Neural cell (in vitro differentiated cells): Measurements from ENCODE around the gene IGF1R. TPM values are rescaled to one million over a fixed set of nuclear protein-coding genes. Genes with fewer than 3 reads are reported as not detected.

ENCODE experiments used
- H2AFZ ChIP-seq: fragments of 200-600, 300-800 bp; sonication (generic), shearing (Covaris generic); 2 replicates; pipeline ENCODE4 v1.6.0; 2014; ENCODE audit warnings: low read depth, mild to moderate bottlenecking, antibody characterized with exemption, low read length, moderate library complexity
- H3F3A ChIP-seq: fragments of 200-600 bp; shearing (Covaris generic); 2 replicates; pipeline ENCODE4 v1.6.1; 2016; ENCODE audit warnings: mild to moderate bottlenecking, moderate library complexity, mixed read lengths, antibody characterized with exemption, low read length; ENCODE audit not compliant: insufficient read depth, poor library complexity, severe bottlenecking
- H3K27ac ChIP-seq: fragments of 200-600, 300-800 bp; sonication (generic), shearing (Covaris generic); 2 replicates; pipeline ENCODE4 v1.5.1; 2014; ENCODE audit warnings: mild to moderate bottlenecking, low read length, moderate library complexity
- H3K27me3 ChIP-seq: fragments of 300-800, 200-600 bp; sonication (generic), shearing (Covaris generic); 2 replicates; pipeline ENCODE4 v1.6.0; 2014; ENCODE audit warnings: mild to moderate bottlenecking, low read depth, low read length, moderate library complexity; ENCODE audit not compliant: insufficient read depth
- H3K36me3 ChIP-seq: fragments of 300-800, 200-600 bp; sonication (generic), shearing (Covaris generic); 2 replicates; pipeline ENCODE4 v1.5.1; 2014; ENCODE audit warnings: mild to moderate bottlenecking, antibody characterized with exemption, low read length, moderate library complexity; ENCODE audit not compliant: insufficient read depth
- H3K4me2 ChIP-seq: fragments of 300-800, 200-600 bp; sonication (generic), shearing (Covaris generic); 2 replicates; pipeline ENCODE4 v1.6.0; 2014; ENCODE audit warnings: mild to moderate bottlenecking, low read length
- H3K4me3 ChIP-seq: fragments of 300-800, 200-600 bp; sonication (generic), shearing (Covaris generic); 2 replicates; pipeline ENCODE4 v1.5.1; 2014; ENCODE audit warnings: mild to moderate bottlenecking, low read length, moderate library complexity
- H3K79me2 ChIP-seq: fragments of 200-600 bp; shearing (Covaris generic); replicated peaks from 2 replicates; pipeline ENCODE4 v1.6.0; 2014; ENCODE audit warnings: mild to moderate bottlenecking, low read length, moderate library complexity; ENCODE audit not compliant: insufficient read depth
- H3K9ac ChIP-seq: fragments of 300-800, 200-600 bp; sonication (generic), shearing (Covaris generic); 2 replicates; pipeline ENCODE4 v1.6.1; 2016; ENCODE audit warnings: mild to moderate bottlenecking, low read length, mixed read lengths
- H3K9me2 ChIP-seq: fragments of 200-600 bp; shearing (Covaris generic); 2 replicates; pipeline ENCODE4 v1.6.1; 2016; ENCODE audit warnings: mild to moderate bottlenecking, low read length, mixed read lengths; ENCODE audit not compliant: insufficient read depth
- H3K9me3 ChIP-seq: fragments of 200-600, 300-800 bp; sonication (generic), shearing (Covaris generic); 2 replicates; pipeline ENCODE4 v1.6.1; 2016; ENCODE audit warnings: mild to moderate bottlenecking, mixed run types, low read length, moderate library complexity, mixed read lengths
- H4K20me1 ChIP-seq: fragments of 200-600 bp; shearing (Covaris generic); 2 replicates; pipeline ENCODE4 v1.6.1; 2016; ENCODE audit warnings: mild to moderate bottlenecking, mixed run types; ENCODE audit not compliant: insufficient read depth
- CTCF ChIP-seq: fragments of 450-650 bp; IDR thresholded peaks from 2 replicates; pipeline ENCODE4 v1.5.1; 2014; ENCODE audit warnings: antibody characterized with exemption, mild to moderate bottlenecking, moderate library complexity; ENCODE audit not compliant: poor library complexity, severe bottlenecking
- EP300 ChIP-seq: fragments of 450-650 bp; conservative IDR thresholded peaks from 2 replicates; pipeline ENCODE4 v1.6.1; 2014; ENCODE audit warnings: antibody characterized with exemption, mild to moderate bottlenecking, moderate library complexity; ENCODE audit not compliant: poor library complexity, severe bottlenecking
- EZH2 ChIP-seq: fragments of 200-600, 300-800 bp; shearing (Covaris generic), sonication (generic); IDR thresholded peaks from 2 replicates; pipeline ENCODE4 v1.6.1; 2014; ENCODE audit warnings: antibody characterized with exemption, low read length, borderline replicate concordance, mild to moderate bottlenecking; ENCODE audit not compliant: insufficient read depth, poor library complexity, severe bottlenecking
- MXI1 ChIP-seq: fragments of 450-650 bp; conservative IDR thresholded peaks from 2 replicates; pipeline ENCODE4 v1.6.1; 2014; ENCODE audit warnings: antibody characterized with exemption, mild to moderate bottlenecking; ENCODE audit not compliant: poor library complexity, severe bottlenecking
- POLR2AphosphoS5 ChIP-seq: IDR thresholded peaks from 2 replicates; pipeline ENCODE4 v1.6.1; 2012
- RAD21 ChIP-seq: fragments of 450-650 bp; conservative IDR thresholded peaks from 2 replicates; pipeline ENCODE4 v1.6.1; 2014; ENCODE audit warnings: antibody characterized with exemption, mild to moderate bottlenecking, moderate library complexity
- REST ChIP-seq: IDR thresholded peaks from 2 replicates; pipeline ENCODE4 v1.6.1; 2012; ENCODE audit warnings: borderline replicate concordance
- SMC3 ChIP-seq: fragments of 450-650 bp; conservative IDR thresholded peaks from 2 replicates; pipeline ENCODE4 v1.6.1; 2014; ENCODE audit warnings: antibody characterized with exemption, mild to moderate bottlenecking, moderate library complexity; ENCODE audit not compliant: poor library complexity
- TAF1 ChIP-seq: IDR thresholded peaks from 2 replicates; pipeline ENCODE4 v1.6.1; 2012; ENCODE audit warnings: low read depth
- polyA plus RNA-seq: library from polyadenylated mRNA; depleted of rRNA; stranded (reverse); fragments of >200 nt; gene quantifications from 2 replicates; pipeline ENCODE4 v1.2.3, GENCODE V29; 2014

The IGF1R gene
- polyA plus RNA-seq, 1 donor from 2014 or later: 10.9 TPM

GRCh38 chr15:98657721-98658120 is 9.4 kb downstream of the IGF1R start:
- Histone ChIP-seq H3K27me3 (no peaks in the 10 kb centered on the region), H2AFZ (no peak overlapping the region), H3K4me3 (no peak overlapping the region), H3K27ac (no peak overlapping the region), H3K9ac (no peak overlapping the region), H3K9me3 (no peaks in the 10 kb centered on the region), H4K20me1 (peaks cover 7% of the 10 kb centered on the region), H3K4me2 (no peak overlapping the region), H3K9me2 (no peaks in the 10 kb centered on the region), H3F3A (no peaks in the 10 kb centered on the region), H3K36me3 (no peaks in the 10 kb centered on the region), H3K79me2 (peaks cover 99% of the 10 kb centered on the region)
- TF ChIP-seq MXI1 (no peak), POLR2AphosphoS5 (no peak), EP300 (no peak), EZH2 (no peak), SMC3 (no peak), CTCF (no peak)

- Histone ChIP-seq H3K9me3 (no peaks in the 10 kb centered on the region), H3F3A (no peaks in the 10 kb centered on the region), H3K27me3 (no peaks in the 10 kb centered on the region), H3K4me3 (no peak overlapping the region), H3K9ac (no peak overlapping the region), H2AFZ (no peak overlapping the region), H3K27ac (no peak overlapping the region), H3K79me2 (peaks cover 99% of the 10 kb centered on the region), H3K9me2 (no peaks in the 10 kb centered on the region), H3K4me2 (no peak overlapping the region), H3K36me3 (no peaks in the 10 kb centered on the region), H4K20me1 (peaks cover 7% of the 10 kb centered on the region)
- TF ChIP-seq EZH2 (no peak), REST (no peak), MXI1 (no peak), RAD21 (peak; percentile 70), TAF1 (no peak), EP300 (no peak), CTCF (peak; percentile 86), SMC3 (peak; percentile 75), POLR2AphosphoS5 (no peak)
Measured at GRCh38 chr15:98658831-98659699, 10.7 kb downstream of the IGF1R start.
